Measurements from ENCODE around the gene AGMAT.
A peak's percentile ranks its signal among the peaks of the same experiment; 100 is the strongest.

The AGMAT gene

GRCh38 chr1:15568387-15569073 is 16.3 kb downstream of the AGMAT start:
- no peak for DNase-seq (ENCODE audit: low read depth in 1 of 2, low spot score in 1 of 2)

GRCh38 chr1:15559189-15559810 is 25.6 kb downstream of the AGMAT start:
- no peak for DNase-seq (ENCODE audit: low read depth in 1 of 2, low spot score in 1 of 2)

GRCh38 chr1:15558516-15558915 is 26.3 kb downstream of the AGMAT start:
- no peak for DNase-seq (ENCODE audit: low read depth in 1 of 2, low spot score in 1 of 2)

- DNase-seq (ENCODE audit: low read depth in 1 of 2, low spot score in 1 of 2), result no peak
These were observed 27.3 kb downstream of the AGMAT start for GRCh38 chr1:15557594-15557993.

- no peak for DNase-seq (ENCODE audit: low read depth in 1 of 2, low spot score in 1 of 2)
These were observed 27.8 kb downstream of the AGMAT start for GRCh38 chr1:15557008-15557407.

- DNase-seq (ENCODE audit: low read depth in 1 of 2, low spot score in 1 of 2), result no peak
These were observed 34.3 kb downstream of the AGMAT start for GRCh38 chr1:15550573-15550972.

GRCh38 chr1:15546641-15547040 is 38.2 kb downstream of the AGMAT start:
- no peak for DNase-seq (ENCODE audit: low read depth in 1 of 2, low spot score in 1 of 2)

- DNase-seq (ENCODE audit: low read depth in 1 of 2, low spot score in 1 of 2), result no peak
These were observed 41.0 kb downstream of the AGMAT start for GRCh38 chr1:15543589-15544568.

GRCh38 chr1:15543251-15543588 is 41.6 kb downstream of the AGMAT start:
- no peak for DNase-seq (ENCODE audit: low read depth in 1 of 2, low spot score in 1 of 2)

GRCh38 chr1:15542388-15543250 is 42.2 kb downstream of the AGMAT start:
- no peak for DNase-seq (ENCODE audit: low read depth in 1 of 2, low spot score in 1 of 2)

GRCh38 chr1:15541231-15541792 is 43.5 kb downstream of the AGMAT start:
- DNase-seq (ENCODE audit: low read depth in 1 of 2, low spot score in 1 of 2), result no peak

- DNase-seq (ENCODE audit: low read depth in 1 of 2, low spot score in 1 of 2), result no peak
These were observed 44.7 kb downstream of the AGMAT start for GRCh38 chr1:15540186-15540585.

GRCh38 chr1:15538771-15539170 is 46.1 kb downstream of the AGMAT start:
- DNase-seq (ENCODE audit: low read depth in 1 of 2, low spot score in 1 of 2), result no peak

GRCh38 chr1:15531682-15532081 is 53.2 kb downstream of the AGMAT start:
- DNase-seq (ENCODE audit: low read depth in 1 of 2, low spot score in 1 of 2), result no peak

- DNase-seq (ENCODE audit: low read depth in 1 of 2, low spot score in 1 of 2), result no peak
These were observed 53.8 kb downstream of the AGMAT start for GRCh38 chr1:15531003-15531402.

- DNase-seq (ENCODE audit: low read depth in 1 of 2, low spot score in 1 of 2), result peak; percentile 90 to 93
These were observed 58.1 kb downstream of the AGMAT start, which contains the start of gene DNAJC16 for GRCh38 chr1:15526490-15527339. Gene DNAJC16 (plus strand): TSS chr1:15526848. CDS start chr1:15529106, 2,258 bp downstream.

- DNase-seq (ENCODE audit: low read depth in 1 of 2, low spot score in 1 of 2), result no peak
These were observed 58.8 kb downstream of the AGMAT start for GRCh38 chr1:15526021-15526489.

GRCh38 chr1:15525050-15526020 is 59.5 kb downstream of the AGMAT start:
- DNase-seq (ENCODE audit: low read depth in 1 of 2, low spot score in 1 of 2), result no peak

Measured in activated T-helper 1 cell treated with anti-CD3 and anti-CD28 coated beads, Interleukin-2, amount 50 U/mL, for 16 hours (primary cell).